ENCODE measurements around the gene TRPC4AP.

Gene TRPC4AP

GRCh38 chr20:34992751-34993417, 99.7 kb downstream of the TRPC4AP start:
- in situ Hi-C loops (cut with HindIII; ENCODE audit: low sequenced_read_pairs), result no loop called here
- no peak for TF ChIP-seq CTCF (IDR thresholded peaks at IDR 0.05; ENCODE audit: low read depth, low read length, missing control alignments)
- no peak for DNase-seq (ENCODE audit: low read depth)
- H3K4me3 ChIP-seq (ENCODE audit: low read depth, low read length), result no peak overlapping the region

DNA sequence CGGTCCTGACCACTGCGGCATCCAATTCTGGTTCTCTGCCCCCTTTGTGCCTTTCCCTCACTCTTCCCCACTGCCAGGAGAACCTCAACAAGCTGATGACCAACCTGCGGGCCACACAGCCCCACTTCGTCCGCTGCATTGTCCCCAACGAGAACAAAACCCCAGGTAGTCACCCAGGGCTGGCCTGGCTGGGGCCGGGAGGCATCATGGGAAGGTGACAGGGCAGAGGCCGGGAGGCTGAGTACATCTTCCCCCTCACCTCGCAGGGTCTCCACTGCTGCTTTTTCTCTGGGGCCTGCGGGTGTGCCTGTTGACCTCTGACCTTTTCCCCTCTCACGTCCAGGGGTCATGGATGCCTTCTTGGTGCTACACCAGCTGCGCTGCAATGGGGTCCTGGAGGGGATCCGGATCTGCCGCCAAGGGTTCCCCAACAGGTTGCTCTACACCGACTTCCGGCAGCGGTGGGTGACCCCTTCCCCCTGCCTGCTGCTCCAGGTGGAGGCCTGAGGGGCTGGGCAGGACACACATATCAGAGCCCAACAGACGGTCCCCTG, 101.9 kb downstream of the TRPC4AP start:
- no peak for DNase-seq (ENCODE audit: low read depth)
- TF ChIP-seq CTCF (IDR thresholded peaks at IDR 0.05; ENCODE audit: low read depth, low read length, missing control alignments), result no peak
- H3K4me3 ChIP-seq (ENCODE audit: low read depth, low read length), result no peak overlapping the region
- in situ Hi-C loops (cut with HindIII; ENCODE audit: low sequenced_read_pairs), result no loop called here

DNA sequence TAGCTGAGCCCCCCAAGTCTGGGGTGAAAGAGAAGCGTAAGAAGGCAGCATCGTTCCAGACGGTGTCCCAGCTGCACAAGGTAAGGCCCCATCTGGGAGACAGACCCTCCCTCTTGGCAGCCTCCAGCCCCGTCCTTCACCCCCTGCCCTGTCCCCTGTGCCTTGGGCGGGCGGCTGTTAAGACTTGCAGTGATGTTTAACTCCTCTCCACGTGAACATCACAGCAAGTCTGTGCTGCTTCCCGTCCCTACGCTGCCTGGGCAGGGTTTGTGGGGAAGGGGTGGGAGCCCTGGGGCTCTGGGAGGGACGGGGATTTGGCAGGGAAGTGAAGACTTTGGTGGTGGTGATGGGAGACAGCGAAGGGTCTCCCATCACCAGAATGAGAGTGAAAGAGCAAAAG, 102.4 kb downstream of the TRPC4AP start:
- in situ Hi-C loops (cut with HindIII; ENCODE audit: low sequenced_read_pairs), result no loop called here
- DNase-seq (ENCODE audit: low read depth), result no peak
- no peak overlapping the region for H3K4me3 ChIP-seq (ENCODE audit: low read depth, low read length)
- TF ChIP-seq CTCF (IDR thresholded peaks at IDR 0.05; ENCODE audit: low read depth, low read length, missing control alignments), result no peak

DNA sequence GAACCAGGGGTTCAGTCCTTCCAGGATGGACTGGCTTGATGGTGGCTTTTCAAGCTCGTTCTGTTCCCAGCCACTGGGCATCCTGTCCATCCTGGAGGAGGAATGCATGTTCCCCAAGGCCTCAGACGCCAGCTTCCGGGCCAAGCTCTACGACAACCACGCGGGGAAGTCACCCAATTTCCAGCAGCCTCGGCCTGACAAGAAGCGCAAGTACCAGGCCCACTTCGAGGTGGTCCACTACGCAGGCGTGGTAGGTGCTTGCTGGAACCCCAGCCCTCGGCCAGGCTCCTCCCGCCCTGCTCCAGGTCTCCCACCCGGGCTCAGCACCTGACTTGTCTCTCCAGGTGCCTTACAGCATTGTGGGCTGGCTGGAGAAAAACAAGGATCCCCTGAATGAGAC, 102.9 kb downstream of the TRPC4AP start:
- H3K4me3 ChIP-seq (ENCODE audit: low read depth, low read length), result no peak overlapping the region
- no peak for DNase-seq (ENCODE audit: low read depth)
- no peak for TF ChIP-seq CTCF (IDR thresholded peaks at IDR 0.05; ENCODE audit: low read depth, low read length, missing control alignments)
- in situ Hi-C loops (cut with HindIII; ENCODE audit: low sequenced_read_pairs), result no loop called here

DNA sequence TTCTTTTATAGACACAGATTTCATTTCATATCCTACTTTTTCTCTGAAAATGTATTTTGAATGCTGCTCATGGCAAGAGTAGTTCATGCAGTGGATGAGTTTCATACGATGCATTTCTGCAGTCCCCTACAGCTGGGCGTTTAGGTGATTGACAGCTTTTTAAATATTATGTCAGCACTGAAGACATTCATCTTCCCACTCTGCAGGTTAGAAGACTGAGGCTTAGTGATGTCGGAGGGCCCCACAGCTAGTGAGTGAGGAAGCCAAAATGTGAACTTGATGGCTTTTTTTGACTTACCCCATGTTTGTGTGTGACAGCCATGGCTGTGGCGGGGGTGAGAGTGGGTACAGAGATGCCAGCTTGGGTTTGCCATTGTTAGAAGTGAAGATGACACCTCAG, 103.5 kb downstream of the TRPC4AP start:
- in situ Hi-C loops (cut with HindIII; ENCODE audit: low sequenced_read_pairs), result no loop called here
- no peak for DNase-seq (ENCODE audit: low read depth)
- no peak overlapping the region for H3K4me3 ChIP-seq (ENCODE audit: low read depth, low read length)
- no peak for TF ChIP-seq CTCF (IDR thresholded peaks at IDR 0.05; ENCODE audit: low read depth, low read length, missing control alignments)

GRCh38 chr20:34988191-34988540, 104.4 kb downstream of the TRPC4AP start:
- no peak for DNase-seq (ENCODE audit: low read depth)
- in situ Hi-C loops (cut with HindIII; ENCODE audit: low sequenced_read_pairs), result no loop called here
- H3K4me3 ChIP-seq (ENCODE audit: low read depth, low read length), result no peak overlapping the region
- TF ChIP-seq CTCF (IDR thresholded peaks at IDR 0.05; ENCODE audit: low read depth, low read length, missing control alignments), result no peak

All from astrocyte of the cerebellum (primary cell).